ENCODE data around the gene NAPB. TPM values are rescaled to one million over a fixed set of nuclear protein-coding genes. Genes with fewer than 3 reads are reported as not detected.

NAPB gene
- polyA plus RNA-seq, 2 of the 4 experiments (the other 2 are of a cell fraction): 6.2 to 12.7 TPM

DNA sequence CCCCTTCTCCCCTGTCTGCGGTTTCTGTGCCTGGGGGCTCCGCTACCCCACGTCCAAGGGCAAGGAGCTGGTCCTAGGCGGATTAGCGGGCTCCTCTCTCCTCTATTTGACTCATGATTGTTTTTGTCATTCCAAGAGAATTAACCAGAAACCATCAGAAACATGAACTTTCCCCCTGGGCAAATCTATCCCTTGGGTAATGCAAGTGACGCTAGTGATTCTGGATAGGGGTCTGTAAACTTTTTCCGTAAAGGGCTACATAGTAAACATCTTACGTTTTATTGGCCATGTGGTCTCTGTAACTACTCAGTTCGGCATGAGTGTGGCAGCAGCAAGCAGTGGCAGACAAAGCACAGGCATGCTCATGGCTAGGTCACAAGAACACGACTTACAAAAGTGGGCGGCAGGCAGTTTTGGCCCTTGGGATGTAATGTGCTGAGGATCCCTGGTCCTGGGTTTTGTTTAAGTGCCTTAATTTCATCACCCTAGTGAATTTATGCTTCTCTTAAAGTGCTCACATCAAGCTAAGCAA is 30.7 kb upstream of the NAPB start:
- FAIRE-seq (no peak), DNase-seq (ENCODE audit: low read depth in 1 of 2, low spot score in 1 of 2) (no peak), ATAC-seq (no peak)
- POLR2A ChIA-PET: no interaction called here
- no peak overlapping the region for H3K4me3 ChIP-seq
- no peaks in the 10 kb centered on the region for H3K4me1 ChIP-seq
- H3K4me2 ChIP-seq: no peak overlapping the region
- H3K27ac ChIP-seq: no peak overlapping the region
- 0 out of 3 replicates have a peak, but pooled peaks cover 2% of the 10 kb centered on the region for H3K9me3 ChIP-seq
- CTCF ChIA-PET: interaction anchor here (0.7 to 2.6 kb wide), 5 partner anchors 8 to 155 kb away, joined by 3 to 18 read pairs (median 3); no protein-coding TSS in a partner anchor
- 49% methylated on average over 11 of the region's 11 CpGs for whole genome bisulfite sequencing (ENCODE audit: missing lambda C conversion rate)
- TF ChIP-seq CEBPB (IDR thresholded peaks at IDR 0.05) (no peak), EHMT2 (IDR thresholded peaks at IDR 0.05; ENCODE audit: low read depth) (no peak), PHF8 (IDR thresholded peaks at IDR 0.05; ENCODE audit: borderline replicate concordance, low read depth) (no peak), NPAS2 (CRISPR knock-in tag; IDR thresholded peaks at IDR 0.05; ENCODE audit: borderline replicate concordance) (no peak), ZSCAN20 (CRISPR knock-in tag; IDR thresholded peaks at IDR 0.05) (no peak), ZFP36 (IDR thresholded peaks at IDR 0.05; ENCODE audit: borderline replicate concordance, partially characterized antibody) (no peak), HOXB13 (CRISPR knock-in tag; IDR thresholded peaks at IDR 0.05; ENCODE audit: low read depth) (no peak), JUNB (IDR thresholded peaks at IDR 0.05) (no peak)

DNA sequence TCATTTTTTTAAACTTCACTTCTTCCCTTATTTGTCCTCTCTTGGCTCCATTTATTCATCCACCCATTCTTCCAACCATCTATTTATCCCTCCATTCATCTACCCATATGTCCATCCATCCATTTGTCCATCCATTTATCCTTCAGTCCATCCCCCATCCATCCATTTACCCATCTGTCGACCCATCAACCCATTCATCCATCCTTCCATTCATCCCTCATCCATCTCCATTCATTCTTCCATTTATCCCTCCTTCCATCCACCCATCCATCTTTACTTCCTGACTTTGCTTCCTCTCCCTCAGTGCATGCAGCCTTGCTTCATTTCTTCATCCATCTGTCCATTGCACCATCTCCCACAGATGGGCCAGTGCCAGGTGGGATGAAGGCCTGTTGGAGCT is 29.6 kb upstream of the NAPB start:
- H3K4me2 ChIP-seq: no peak overlapping the region
- no peak overlapping the region for H3K27ac ChIP-seq
- 8% methylated on average over 1 of the region's 1 CpG for WGBS (ENCODE audit: missing lambda C conversion rate)
- ChIA-PET POLR2A (no interaction called here), CTCF (interaction anchor here (2.6 kb wide), 1 partner anchor 9 kb away, joined by 18 read pairs; no protein-coding TSS in a partner anchor)
- H3K4me1 ChIP-seq: peaks cover 2% of the 10 kb centered on the region; the same call in 2 of the 3 replicates
- H3K4me3 ChIP-seq: no peak overlapping the region
- ATAC-seq: no peak
- no peak for DNase-seq (ENCODE audit: low read depth in 1 of 2, low spot score in 1 of 2)
- TF ChIP-seq MAFK (IDR thresholded peaks at IDR 0.05; ENCODE audit: partially characterized antibody) (no peak), MAZ (IDR thresholded peaks at IDR 0.05; ENCODE audit: borderline replicate concordance, low read depth, low read length) (no peak), BHLHE40 (IDR thresholded peaks at IDR 0.05; ENCODE audit: low read depth, low read length) (no peak), HOXA7 (CRISPR knock-in tag; IDR thresholded peaks at IDR 0.05) (no peak), HEYL (CRISPR knock-in tag; IDR thresholded peaks at IDR 0.05) (no peak), GATA3 (IDR thresholded peaks at IDR 0.05; ENCODE audit: borderline replicate concordance) (no peak), RARB (CRISPR knock-in tag; IDR thresholded peaks at IDR 0.05) (no peak), FOSL2 (IDR thresholded peaks at IDR 0.05) (no peak), FOSL2 (CRISPR knock-in tag; IDR thresholded peaks at IDR 0.05) (no peak), ZSCAN20 (CRISPR knock-in tag; IDR thresholded peaks at IDR 0.05) (no peak), NR3C1 (IDR thresholded peaks at IDR 0.05) (no peak), CHD2 (IDR thresholded peaks at IDR 0.05; ENCODE audit: low read length, partially characterized antibody) (no peak), RNF2 (IDR thresholded peaks at IDR 0.05; ENCODE audit: borderline replicate concordance, low read depth) (no peak)
- TF ChIP-seq, protein P1, sequence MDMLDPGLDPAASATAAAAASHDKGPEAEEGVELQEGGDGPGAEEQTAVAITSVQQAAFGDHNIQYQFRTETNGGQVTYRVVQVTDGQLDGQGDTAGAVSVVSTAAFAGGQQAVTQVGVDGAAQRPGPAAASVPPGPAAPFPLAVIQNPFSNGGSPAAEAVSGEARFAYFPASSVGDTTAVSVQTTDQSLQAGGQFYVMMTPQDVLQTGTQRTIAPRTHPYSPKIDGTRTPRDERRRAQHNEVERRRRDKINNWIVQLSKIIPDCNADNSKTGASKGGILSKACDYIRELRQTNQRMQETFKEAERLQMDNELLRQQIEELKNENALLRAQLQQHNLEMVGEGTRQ (IDR thresholded peaks at IDR 0.05): no peak
- TF ChIP-seq, protein P2, sequence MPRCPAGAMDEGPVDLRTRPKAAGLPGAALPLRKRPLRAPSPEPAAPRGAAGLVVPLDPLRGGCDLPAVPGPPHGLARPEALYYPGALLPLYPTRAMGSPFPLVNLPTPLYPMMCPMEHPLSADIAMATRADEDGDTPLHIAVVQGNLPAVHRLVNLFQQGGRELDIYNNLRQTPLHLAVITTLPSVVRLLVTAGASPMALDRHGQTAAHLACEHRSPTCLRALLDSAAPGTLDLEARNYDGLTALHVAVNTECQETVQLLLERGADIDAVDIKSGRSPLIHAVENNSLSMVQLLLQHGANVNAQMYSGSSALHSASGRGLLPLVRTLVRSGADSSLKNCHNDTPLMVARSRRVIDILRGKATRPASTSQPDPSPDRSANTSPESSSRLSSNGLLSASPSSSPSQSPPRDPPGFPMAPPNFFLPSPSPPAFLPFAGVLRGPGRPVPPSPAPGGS (IDR thresholded peaks at IDR 0.05): no peak
- TF ChIP-seq, protein P3, sequence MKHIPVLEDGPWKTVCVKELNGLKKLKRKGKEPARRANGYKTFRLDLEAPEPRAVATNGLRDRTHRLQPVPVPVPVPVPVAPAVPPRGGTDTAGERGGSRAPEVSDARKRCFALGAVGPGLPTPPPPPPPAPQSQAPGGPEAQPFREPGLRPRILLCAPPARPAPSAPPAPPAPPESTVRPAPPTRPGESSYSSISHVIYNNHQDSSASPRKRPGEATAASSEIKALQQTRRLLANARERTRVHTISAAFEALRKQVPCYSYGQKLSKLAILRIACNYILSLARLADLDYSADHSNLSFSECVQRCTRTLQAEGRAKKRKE (CRISPR knock-in tag; IDR thresholded peaks at IDR 0.05; ENCODE audit: low read depth): no peak
- TF ChIP-seq, protein P4, sequence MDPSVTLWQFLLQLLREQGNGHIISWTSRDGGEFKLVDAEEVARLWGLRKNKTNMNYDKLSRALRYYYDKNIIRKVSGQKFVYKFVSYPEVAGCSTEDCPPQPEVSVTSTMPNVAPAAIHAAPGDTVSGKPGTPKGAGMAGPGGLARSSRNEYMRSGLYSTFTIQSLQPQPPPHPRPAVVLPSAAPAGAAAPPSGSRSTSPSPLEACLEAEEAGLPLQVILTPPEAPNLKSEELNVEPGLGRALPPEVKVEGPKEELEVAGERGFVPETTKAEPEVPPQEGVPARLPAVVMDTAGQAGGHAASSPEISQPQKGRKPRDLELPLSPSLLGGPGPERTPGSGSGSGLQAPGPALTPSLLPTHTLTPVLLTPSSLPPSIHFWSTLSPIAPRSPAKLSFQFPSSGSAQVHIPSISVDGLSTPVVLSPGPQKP (IDR thresholded peaks at IDR 0.05; ENCODE audit: low read depth, low read length): no peak
- no peak for FAIRE-seq
- H3K9me3 ChIP-seq: 0 out of 3 replicates have a peak, but pooled peaks cover 2% of the 10 kb centered on the region

Data from A549 (cell line).